Ishikawa (cell line): Measurements from ENCODE around the gene GJE1.

Source experiments
- CEBPB ChIP-seq: IDR thresholded peaks from 2 replicates; pipeline ENCODE4 v1.6.1; 2012
- CREB1 ChIP-seq: IDR thresholded peaks from 2 replicates; pipeline ENCODE4 v1.6.1; 2012; ENCODE audit warnings: low read depth
- EGR1 ChIP-seq: IDR thresholded peaks from 2 replicates; pipeline ENCODE4 v1.6.1; 2012
- EP300 ChIP-seq: IDR thresholded peaks from 2 replicates; pipeline ENCODE4 v1.6.1; 2012; ENCODE audit warnings: borderline replicate concordance
- FOXM1 ChIP-seq: IDR thresholded peaks from 2 replicates; pipeline ENCODE4 v1.6.1; 2012; ENCODE audit warnings: low read depth, borderline replicate concordance
- MAX ChIP-seq: IDR thresholded peaks from 2 replicates; pipeline ENCODE4 v1.6.1; 2012
- NFIC ChIP-seq: IDR thresholded peaks from 2 replicates; pipeline ENCODE4 v1.6.1; 2012
- RAD21 ChIP-seq: IDR thresholded peaks from 2 replicates; pipeline ENCODE4 v1.6.1; 2012; ENCODE audit warnings: low read depth
- TAF1 ChIP-seq: IDR thresholded peaks from 2 replicates; pipeline ENCODE4 v1.6.1; 2012; ENCODE audit warnings: low read depth, mild to moderate bottlenecking
- TCF12 ChIP-seq: IDR thresholded peaks from 2 replicates; pipeline ENCODE4 v1.6.1; 2012; ENCODE audit warnings: low read depth
- TEAD4 ChIP-seq: IDR thresholded peaks from 2 replicates; pipeline ENCODE4 v1.6.1; 2012
- USF1 ChIP-seq: IDR thresholded peaks from 2 replicates; pipeline ENCODE4 v1.6.1; 2012
- YY1 ChIP-seq: IDR thresholded peaks from 2 replicates; pipeline ENCODE4 v1.6.1; 2012; ENCODE audit warnings: low read depth
- ZBTB7A ChIP-seq: IDR thresholded peaks from 2 replicates; pipeline ENCODE4 v1.6.1; 2012; ENCODE audit warnings: low read depth
- TF ChIP-seq, protein P1 (sequence below): IDR thresholded peaks from 2 replicates; pipeline ENCODE4 v1.6.1; 2012; ENCODE audit warnings: low read depth, mild to moderate bottlenecking

The GJE1 gene

DNA sequence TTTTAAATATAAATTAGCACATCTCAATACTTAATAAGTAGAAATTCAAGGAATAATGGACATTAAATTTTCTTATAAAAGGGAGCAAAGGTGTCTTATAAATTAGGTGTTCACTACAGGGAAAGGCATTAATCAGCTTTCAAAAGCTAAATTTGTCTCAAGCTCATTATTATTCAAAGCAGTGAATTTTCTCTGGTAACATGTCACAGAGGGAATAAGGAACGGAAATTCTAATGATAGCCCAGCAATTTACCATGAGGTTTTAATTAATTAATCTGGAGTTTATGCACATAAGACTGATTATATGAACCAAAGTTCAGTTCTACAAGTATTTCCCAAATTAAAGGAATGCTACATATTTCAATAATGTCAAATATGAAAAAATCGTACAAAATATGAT lies 15.4 kb upstream of the GJE1 start:
- TF ChIP-seq NFIC = no peak

- no peak for TF ChIP-seq YY1
- TF ChIP-seq USF1 = no peak
- TF ChIP-seq TCF12 = no peak
- TF ChIP-seq CREB1 = no peak
- TF ChIP-seq, protein P1, sequence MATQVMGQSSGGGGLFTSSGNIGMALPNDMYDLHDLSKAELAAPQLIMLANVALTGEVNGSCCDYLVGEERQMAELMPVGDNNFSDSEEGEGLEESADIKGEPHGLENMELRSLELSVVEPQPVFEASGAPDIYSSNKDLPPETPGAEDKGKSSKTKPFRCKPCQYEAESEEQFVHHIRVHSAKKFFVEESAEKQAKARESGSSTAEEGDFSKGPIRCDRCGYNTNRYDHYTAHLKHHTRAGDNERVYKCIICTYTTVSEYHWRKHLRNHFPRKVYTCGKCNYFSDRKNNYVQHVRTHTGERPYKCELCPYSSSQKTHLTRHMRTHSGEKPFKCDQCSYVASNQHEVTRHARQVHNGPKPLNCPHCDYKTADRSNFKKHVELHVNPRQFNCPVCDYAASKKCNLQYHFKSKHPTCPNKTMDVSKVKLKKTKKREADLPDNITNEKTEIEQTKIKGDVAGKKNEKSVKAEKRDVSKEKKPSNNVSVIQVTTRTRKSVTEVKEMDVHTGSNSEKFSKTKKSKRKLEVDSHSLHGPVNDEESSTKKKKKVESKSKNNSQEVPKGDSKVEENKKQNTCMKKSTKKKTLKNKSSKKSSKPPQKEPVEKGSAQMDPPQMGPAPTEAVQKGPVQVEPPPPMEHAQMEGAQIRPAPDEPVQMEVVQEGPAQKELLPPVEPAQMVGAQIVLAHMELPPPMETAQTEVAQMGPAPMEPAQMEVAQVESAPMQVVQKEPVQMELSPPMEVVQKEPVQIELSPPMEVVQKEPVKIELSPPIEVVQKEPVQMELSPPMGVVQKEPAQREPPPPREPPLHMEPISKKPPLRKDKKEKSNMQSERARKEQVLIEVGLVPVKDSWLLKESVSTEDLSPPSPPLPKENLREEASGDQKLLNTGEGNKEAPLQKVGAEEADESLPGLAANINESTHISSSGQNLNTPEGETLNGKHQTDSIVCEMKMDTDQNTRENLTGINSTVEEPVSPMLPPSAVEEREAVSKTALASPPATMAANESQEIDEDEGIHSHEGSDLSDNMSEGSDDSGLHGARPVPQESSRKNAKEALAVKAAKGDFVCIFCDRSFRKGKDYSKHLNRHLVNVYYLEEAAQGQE = no peak
- TF ChIP-seq FOXM1 = no peak
- no peak for TF ChIP-seq RAD21
- TF ChIP-seq MAX = no peak
- TF ChIP-seq NFIC = no peak
- TF ChIP-seq EGR1 = no peak
- TF ChIP-seq EP300 = no peak
- TF ChIP-seq TAF1 = no peak
- TF ChIP-seq ZBTB7A = no peak
- no peak for TF ChIP-seq CEBPB
- TF ChIP-seq TEAD4 = no peak
These were observed 14.4 kb upstream of the GJE1 start for GRCh38 chr6:142118328-142118727.

- TF ChIP-seq YY1 (no peak), CEBPB (no peak)
These were observed 13.8 kb upstream of the GJE1 start for GRCh38 chr6:142118925-142119324.

DNA sequence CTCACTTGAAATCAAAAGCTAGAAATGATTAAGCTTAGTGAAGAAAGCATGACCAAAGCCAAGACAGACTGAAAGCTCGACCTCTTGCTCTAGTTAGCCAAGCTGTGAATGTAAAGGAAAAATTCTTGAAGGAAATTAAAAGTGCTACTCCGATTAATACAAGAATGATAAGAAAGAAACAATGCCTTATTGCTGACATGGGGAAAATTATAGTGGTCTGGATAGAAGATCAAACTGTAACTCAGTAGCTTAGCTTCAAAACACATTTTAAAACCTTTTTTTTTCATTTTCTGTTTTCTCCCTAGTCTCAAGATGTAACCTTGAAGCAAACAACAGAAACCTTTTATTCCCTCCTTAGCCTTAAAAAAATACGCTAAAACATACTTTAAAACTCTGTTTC lies 11.4 kb upstream of the GJE1 start:
- TF ChIP-seq MAX (no peak), TEAD4 (no peak), CREB1 (no peak)
- TF ChIP-seq, protein P1 = no peak

DNA sequence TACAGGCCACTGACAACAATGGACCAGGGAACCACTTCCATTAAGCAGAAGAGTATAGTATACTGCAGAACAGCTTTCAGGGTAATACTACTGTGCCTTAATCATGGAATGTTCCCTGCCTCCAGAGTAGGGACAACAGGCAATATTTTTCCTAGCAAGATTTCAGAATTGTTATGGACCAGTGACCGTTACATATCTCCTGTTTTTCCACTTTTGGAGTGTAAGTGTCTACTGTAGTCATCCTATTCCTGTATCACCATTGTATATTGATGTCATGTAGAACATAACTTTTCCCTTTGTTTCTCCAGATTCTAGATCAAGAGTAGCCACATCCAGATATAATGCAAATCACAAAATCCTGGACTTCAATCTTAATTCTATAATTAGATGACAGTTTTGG lies 1.9 kb upstream of the GJE1 start:
- no peak for TF ChIP-seq EGR1
- TF ChIP-seq CREB1 = no peak
- no peak for TF ChIP-seq CEBPB
- no peak for TF ChIP-seq RAD21
- no peak for TF ChIP-seq YY1
- no peak for TF ChIP-seq TCF12

- no peak for TF ChIP-seq NFIC
- TF ChIP-seq CEBPB = no peak
- TF ChIP-seq, protein P1 = no peak
- no peak for TF ChIP-seq TCF12
- no peak for TF ChIP-seq EGR1
- TF ChIP-seq FOXM1 = no peak
- TF ChIP-seq USF1 = no peak
- TF ChIP-seq TEAD4 = no peak
- TF ChIP-seq ZBTB7A = no peak
These were observed 6.2 kb downstream of the GJE1 start for GRCh38 chr6:142138876-142139275.
